M059J (cell line): ENCODE data around the gene EVL. TPM values are rescaled to one million over a fixed set of nuclear protein-coding genes. Genes with fewer than 3 reads are reported as not detected.

ENCODE experiments used
- DNase-seq: peaks from one replicate; pipeline ENCODE4 v3.0.0-alpha.2; 2012; ENCODE audit warnings: low read depth
- total RNA-seq: library from RNA; depleted of rRNA; stranded (reverse); fragments of >200 nt; shearing (Covaris generic); gene quantifications from 2 replicates; pipeline ENCODE4 v1.2.3, GENCODE V29; 2014

The EVL gene
- total RNA-seq, 1 experiment from 2014 or later = 21.8 TPM

GRCh38 chr14:100065942-100066574 lies 836 bp downstream of the EVL start:
- no peak for DNase-seq

DNA sequence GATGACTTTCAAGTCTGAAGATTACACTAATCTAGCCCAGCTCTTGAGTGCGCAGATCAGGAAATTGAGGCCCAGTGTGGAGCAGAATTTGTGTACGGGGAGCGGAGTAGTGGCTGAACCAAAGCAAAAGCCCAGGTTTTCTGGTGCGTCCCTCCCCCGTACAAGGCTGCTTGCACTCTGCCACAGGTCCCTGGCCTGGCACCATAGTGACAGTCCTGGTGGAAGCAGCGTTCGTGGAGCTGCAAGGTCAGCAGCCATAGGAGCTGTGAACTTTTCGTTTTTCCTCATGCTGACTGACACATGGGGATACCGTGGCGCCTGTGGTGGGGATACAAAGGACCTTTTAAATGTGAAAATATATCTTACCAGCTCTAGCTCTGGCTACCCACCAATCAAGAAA lies 1.7 kb downstream of the EVL start:
- DNase-seq = no peak

GRCh38 chr14:100067481-100067880 lies 2.3 kb downstream of the EVL start:
- DNase-seq = no peak

DNA sequence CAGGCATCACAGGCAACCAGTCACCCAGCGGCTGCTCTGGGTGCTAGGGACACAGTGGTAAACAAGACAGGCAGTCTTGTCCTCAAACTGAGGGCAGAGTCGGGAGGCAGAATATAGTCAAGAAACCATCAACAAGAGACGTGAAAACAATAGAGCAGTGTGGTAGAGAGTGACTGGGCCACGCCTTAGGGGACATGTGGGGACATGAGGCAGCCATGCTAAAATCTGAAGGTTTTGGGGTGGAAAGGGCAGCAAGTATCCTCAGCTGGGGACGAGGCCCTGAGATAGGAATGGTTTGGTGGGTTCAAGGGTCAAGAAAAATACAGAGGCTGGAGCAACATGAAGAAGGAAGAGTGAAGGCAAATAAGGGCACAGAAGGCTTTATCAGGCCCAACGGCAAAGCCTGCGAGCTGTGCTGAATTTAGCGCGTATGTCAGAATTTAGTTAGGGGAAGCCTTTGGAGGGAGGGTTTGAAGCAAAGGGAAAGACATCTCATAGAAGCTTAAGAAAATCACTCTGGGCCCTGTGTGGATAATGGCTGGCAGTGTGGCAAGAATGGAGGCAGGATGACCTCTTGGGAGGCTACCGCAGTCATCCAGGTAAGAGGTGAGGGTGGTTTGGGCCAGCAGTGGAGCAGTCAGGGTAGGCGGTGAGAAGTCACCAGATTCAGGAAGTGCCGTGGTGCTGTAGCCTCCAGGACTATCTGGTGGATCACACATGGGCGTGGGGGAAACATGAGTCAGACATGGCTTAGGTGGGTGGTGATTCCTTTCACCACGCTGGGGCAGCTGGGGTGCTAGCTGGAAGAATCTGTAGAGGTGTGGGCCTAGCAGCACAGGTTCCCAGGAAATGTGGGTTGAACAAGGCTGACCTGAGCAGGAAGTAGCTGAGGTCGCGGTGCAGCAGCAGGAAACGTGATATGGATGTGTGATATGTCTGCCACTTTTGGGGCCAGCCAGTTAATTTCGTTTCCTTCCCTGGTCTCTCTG lies 3.0 kb downstream of the EVL start:
- DNase-seq = peak; percentile 5

GRCh38 chr14:100069161-100069800 lies 4.1 kb downstream of the EVL start:
- no peak for DNase-seq

GRCh38 chr14:100070310-100070709 lies 5.1 kb downstream of the EVL start:
- no peak for DNase-seq

- no peak for DNase-seq
Observed at GRCh38 chr14:100071545-100071944, 6.3 kb downstream of the EVL start.

DNA sequence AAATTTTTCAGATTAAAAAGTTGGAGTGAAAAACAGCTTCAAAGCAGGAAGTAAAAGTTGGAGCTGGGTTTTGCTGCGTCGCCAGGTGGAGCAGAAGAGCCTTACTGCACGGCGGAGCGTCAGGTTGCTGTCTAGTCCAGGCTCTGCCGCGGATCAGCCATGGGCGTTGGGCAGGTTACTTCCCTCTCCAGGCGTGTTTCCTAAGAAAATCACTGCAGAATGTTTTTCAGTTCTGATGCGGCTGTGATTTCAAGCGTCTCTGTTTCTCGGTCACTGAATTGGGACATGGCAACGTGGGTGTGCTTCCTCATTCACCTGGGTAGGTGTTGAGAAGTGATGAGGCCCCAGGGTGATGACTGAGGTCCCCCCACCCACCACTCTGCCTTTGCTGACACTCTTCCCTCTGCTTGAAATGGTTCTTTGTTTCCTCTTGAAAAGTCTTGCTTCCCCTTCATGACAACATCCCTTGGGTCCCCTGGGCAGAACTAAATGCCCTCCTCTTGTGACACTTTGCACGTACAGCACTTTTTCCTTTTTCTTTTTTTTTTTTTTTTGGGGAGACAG lies 7.6 kb downstream of the EVL start:
- DNase-seq = no peak

DNA sequence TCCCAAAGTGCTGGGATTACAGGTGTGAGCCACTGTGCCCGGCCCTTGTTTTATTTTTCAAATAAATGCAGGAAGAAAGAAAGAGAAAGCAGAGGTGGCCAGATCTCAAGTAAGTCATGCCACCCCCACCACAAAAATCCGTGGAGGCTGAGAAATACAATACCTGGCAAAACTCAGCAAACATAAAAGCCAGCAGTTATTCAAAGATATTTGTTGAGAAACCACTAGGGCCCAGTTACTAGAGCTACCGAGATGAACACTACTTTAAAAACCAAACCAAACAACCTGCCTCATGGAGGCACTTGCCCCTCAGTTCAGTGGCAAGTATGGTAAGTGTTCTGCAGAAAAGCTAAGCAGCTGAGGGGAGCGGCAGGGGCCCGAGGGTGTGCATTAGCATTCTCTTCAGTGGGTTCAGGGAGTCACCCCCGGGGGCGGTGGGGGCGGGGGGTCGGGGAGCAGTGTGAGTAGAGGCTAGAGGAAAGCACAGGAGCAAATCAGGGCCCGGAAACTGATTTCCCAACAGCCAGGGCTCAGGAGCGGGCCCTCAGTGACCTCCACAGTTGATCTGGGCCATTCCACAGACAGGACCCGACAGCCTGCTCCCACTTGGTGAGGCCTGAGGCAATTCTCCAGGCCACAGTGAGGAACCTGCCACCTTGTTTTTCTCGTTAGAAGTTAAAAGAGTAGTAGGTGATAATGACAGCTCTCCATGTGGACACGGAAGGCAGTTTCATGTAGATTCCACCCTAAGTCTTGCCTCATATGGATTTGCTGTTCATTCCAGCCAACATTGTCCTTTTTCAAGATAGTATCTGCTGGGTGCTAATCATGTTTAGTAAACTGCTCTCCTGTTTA lies 8.6 kb downstream of the EVL start:
- no peak for DNase-seq

DNA sequence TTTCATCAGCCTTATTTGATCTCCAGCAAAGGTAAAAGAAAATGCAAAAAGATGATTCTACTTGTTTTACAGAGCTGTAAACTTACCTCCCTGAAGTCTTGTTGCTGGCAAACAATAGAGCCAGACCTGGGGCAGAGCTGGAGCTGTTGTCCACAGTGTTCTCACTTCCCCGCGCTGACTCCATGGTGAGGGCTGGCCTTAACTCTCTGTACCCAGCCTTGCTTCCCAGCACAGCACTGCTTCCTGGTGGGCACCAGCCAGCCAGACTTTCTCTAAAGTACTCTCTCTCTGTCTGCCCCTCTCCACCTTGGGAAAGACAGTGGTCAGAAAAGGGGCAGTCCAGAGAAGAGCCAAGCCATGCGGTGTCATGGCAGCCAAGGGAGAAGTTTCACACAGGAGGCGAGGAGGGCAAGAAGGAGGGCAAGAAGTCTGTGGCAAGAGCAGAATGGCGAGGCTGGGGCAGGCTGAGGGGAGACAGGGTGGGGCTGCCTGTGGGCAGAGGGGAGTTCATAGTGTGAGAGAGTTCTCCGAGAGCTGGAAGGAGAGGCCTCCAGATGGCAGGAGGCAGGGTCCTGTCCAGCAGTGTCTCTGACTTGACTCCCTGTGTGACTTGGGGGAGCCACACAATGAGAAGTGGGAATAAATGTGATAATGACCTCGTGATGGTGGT lies 9.3 kb downstream of the EVL start:
- DNase-seq = no peak

DNA sequence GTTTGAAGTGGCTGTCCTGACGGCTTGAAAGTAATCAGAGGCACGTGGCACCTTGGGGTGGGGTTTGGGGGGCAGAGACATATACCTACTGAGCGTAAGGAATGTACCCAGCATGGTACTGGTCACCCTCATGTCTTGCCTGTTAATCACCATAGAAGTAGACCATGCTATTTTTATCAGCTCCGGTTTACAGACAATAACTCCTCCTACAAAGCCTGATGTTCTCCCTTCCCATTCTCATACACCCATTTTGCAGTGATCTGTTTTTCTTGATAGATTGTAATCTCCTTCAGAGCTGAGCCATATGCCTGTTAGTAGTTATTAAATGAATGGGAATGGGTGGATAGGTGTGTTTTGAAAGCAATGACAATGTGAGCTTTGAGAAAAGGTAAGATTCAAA lies 10.5 kb downstream of the EVL start:
- DNase-seq = no peak

- peak; percentile 44 for DNase-seq
Observed at GRCh38 chr14:100076133-100076532, 10.9 kb downstream of the EVL start.

DNA sequence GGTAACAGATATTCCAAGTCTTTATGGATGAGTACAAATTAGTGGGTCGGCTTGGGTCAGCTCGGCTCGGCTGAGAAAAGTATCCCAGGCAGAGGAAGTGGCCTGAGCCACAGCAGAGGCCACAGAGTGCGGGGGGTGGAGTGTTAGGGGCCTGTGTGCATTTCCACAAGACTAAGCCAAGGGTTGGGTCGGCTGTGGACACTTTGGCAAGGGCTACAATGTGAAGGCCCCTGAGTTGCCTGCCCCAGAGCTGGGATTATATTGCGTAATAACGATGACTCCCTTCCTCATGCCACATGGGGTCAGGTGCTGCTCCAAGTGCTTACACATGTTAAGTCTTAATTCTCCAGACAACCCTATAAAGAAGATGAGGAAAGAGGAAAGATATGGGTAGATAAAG lies 11.4 kb downstream of the EVL start:
- DNase-seq = peak; percentile 48

- DNase-seq = no peak
Observed at GRCh38 chr14:100077441-100077840, 12.2 kb downstream of the EVL start.

GRCh38 chr14:100078216-100078803 lies 13.1 kb downstream of the EVL start:
- DNase-seq = no peak

GRCh38 chr14:100078997-100079725 lies 13.9 kb downstream of the EVL start:
- peak; percentile 48 for DNase-seq

GRCh38 chr14:100079726-100080005 lies 14.4 kb downstream of the EVL start:
- DNase-seq = no peak

DNA sequence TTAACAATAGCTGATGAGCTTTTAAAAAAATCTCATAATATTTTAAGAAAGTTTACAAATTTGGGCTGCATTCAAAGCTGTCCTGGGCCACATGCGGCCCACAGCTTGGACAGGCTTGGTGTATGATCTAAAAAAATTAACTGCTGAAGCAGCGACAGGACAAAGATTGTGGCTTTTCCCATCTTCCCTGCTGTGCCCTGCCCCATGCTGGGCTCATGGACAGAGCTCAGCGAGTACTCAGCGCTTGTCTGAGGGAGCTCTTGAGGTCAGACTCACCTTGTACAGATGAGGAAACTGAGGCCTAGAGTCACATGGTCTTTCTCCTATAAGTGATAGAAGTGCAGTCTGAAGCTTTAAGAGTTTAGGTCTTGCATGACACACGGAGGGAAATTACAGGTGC lies 15.0 kb downstream of the EVL start:
- DNase-seq = no peak

GRCh38 chr14:100081997-100082625 lies 16.9 kb downstream of the EVL start:
- no peak for DNase-seq
